Calu3 (cell line): ENCODE measurements around the gene LPGAT1. TPM values are rescaled to one million over a fixed set of nuclear protein-coding genes. Genes with fewer than 3 reads are reported as not detected.

Experiments used
- BruUV-seq: library from RNA; stranded (reverse); fragments of 400-500 nt; replicated peaks from 2 replicates; lab custom pipeline; 2021; lab: Mats Ljungman, UMichigan
- CTCF ChIA-PET: fragments of 300-600 bp; sonication (Branson Sonifier 250); formaldehyde crosslinking; loops from one replicate; lab custom pipeline; 2022; ENCODE audit warnings: antibody characterized with exemption; lab: Charles Lee
- DNase-seq: peaks from one replicate; pipeline ENCODE4 v3.0.0; 2022
- H3K27ac Mint-ChIP-seq: one replicate; pipeline ENCODE4 v1.8.0; 2022; ENCODE audit warnings: mixed read lengths; ENCODE audit not compliant: unreplicated experiment
- H3K27me3 Mint-ChIP-seq: one replicate; pipeline ENCODE4 v1.8.0; 2022; ENCODE audit warnings: mixed read lengths; ENCODE audit not compliant: unreplicated experiment
- H3K36me3 Mint-ChIP-seq: one replicate; pipeline ENCODE4 v1.8.0; 2022; ENCODE audit warnings: mild to moderate bottlenecking, moderate library complexity, mixed read lengths; ENCODE audit not compliant: insufficient read depth, unreplicated experiment
- H3K4me1 Mint-ChIP-seq: one replicate; pipeline ENCODE4 v1.8.0; 2022; ENCODE audit warnings: mild to moderate bottlenecking, low read depth, mixed read lengths; ENCODE audit not compliant: unreplicated experiment
- H3K4me3 Mint-ChIP-seq: one replicate; pipeline ENCODE4 v1.8.0; 2022; ENCODE audit warnings: mild to moderate bottlenecking, low read depth, moderate library complexity, mixed read lengths; ENCODE audit not compliant: unreplicated experiment
- H3K9me3 Mint-ChIP-seq: one replicate; pipeline ENCODE4 v1.8.0; 2022; ENCODE audit warnings: low read depth, mixed read lengths; ENCODE audit not compliant: unreplicated experiment
- CTCF ChIP-seq: fragments of 200-600 bp; IDR thresholded peaks from one replicate; pipeline ENCODE4 v1.8.0; 2022; ENCODE audit warnings: antibody characterized with exemption; ENCODE audit not compliant: unreplicated experiment
- intact Hi-C: fragments of 100-400 bp; cut with micrococcal nuclease; formaldehyde crosslinking; loops from one replicate; pipeline ENCODE4 v1.10.0; 2022; ENCODE audit not compliant: unreplicated experiment
- total RNA-seq: library from RNA; stranded (reverse); gene quantifications from 2 replicates; pipeline ENCODE4 v1.2.3, GENCODE V29; 2022

Gene LPGAT1
- total RNA-seq, 1 experiment from 2014 or later: 67.7 TPM

- DNase-seq: no peak
- Mint-ChIP-seq H3K9me3 (no peaks in the 10 kb centered on the region), H3K27ac (no peak overlapping the region), H3K4me1 (no peaks in the 10 kb centered on the region), H3K27me3 (no peaks in the 10 kb centered on the region), H3K36me3 (no peaks in the 10 kb centered on the region), H3K4me3 (no peak overlapping the region)
- intact Hi-C loops: no loop called here
- BruUV-seq: no TSS peak
- TF ChIP-seq CTCF: no peak
- CTCF ChIA-PET: no interaction called here
These were observed 114.6 kb downstream of the LPGAT1 start for GRCh38 chr1:211715971-211716370.

GRCh38 chr1:211714154-211714553 lies 116.4 kb downstream of the LPGAT1 start:
- TF ChIP-seq CTCF: no peak
- intact Hi-C loops: no loop called here
- H3K36me3 Mint-ChIP-seq: no peaks in the 10 kb centered on the region

GRCh38 chr1:211713231-211713630 lies 117.3 kb downstream of the LPGAT1 start:
- intact Hi-C loops: no loop called here
- no peaks in the 10 kb centered on the region for H3K27me3 Mint-ChIP-seq
- no peak overlapping the region for H3K4me3 Mint-ChIP-seq
- no TSS peak for BruUV-seq
- CTCF ChIA-PET: no interaction called here
- TF ChIP-seq CTCF: no peak
- H3K9me3 Mint-ChIP-seq: no peaks in the 10 kb centered on the region
- no peaks in the 10 kb centered on the region for H3K36me3 Mint-ChIP-seq
- H3K27ac Mint-ChIP-seq: no peak overlapping the region
- no peaks in the 10 kb centered on the region for H3K4me1 Mint-ChIP-seq
- DNase-seq: no peak

More at GRCh38 chr1:211714154-211714553, 116.4 kb downstream of the LPGAT1 start:
- CTCF ChIA-PET: no interaction called here
- H3K9me3 Mint-ChIP-seq: no peaks in the 10 kb centered on the region
- no peak for DNase-seq
- no peaks in the 10 kb centered on the region for H3K27me3 Mint-ChIP-seq
- H3K4me3 Mint-ChIP-seq: no peak overlapping the region
- H3K27ac Mint-ChIP-seq: no peak overlapping the region
- no TSS peak for BruUV-seq
- H3K4me1 Mint-ChIP-seq: no peaks in the 10 kb centered on the region

GRCh38 chr1:211711315-211711705 lies 119.3 kb downstream of the LPGAT1 start:
- intact Hi-C loops: no loop called here
- no peaks in the 10 kb centered on the region for H3K4me1 Mint-ChIP-seq
- CTCF ChIA-PET: no interaction called here
- H3K27me3 Mint-ChIP-seq: no peaks in the 10 kb centered on the region
- BruUV-seq: no TSS peak
- H3K27ac Mint-ChIP-seq: no peak overlapping the region
- H3K36me3 Mint-ChIP-seq: no peaks in the 10 kb centered on the region
- no peaks in the 10 kb centered on the region for H3K9me3 Mint-ChIP-seq
- TF ChIP-seq CTCF: no peak
- no peak for DNase-seq
- H3K4me3 Mint-ChIP-seq: no peak overlapping the region
